ENCODE results near the gene AK5. TPM values are rescaled to one million over a fixed set of nuclear protein-coding genes. Genes with fewer than 3 reads are reported as not detected.

AK5 gene
- total and polyA plus RNA-seq, 2 donors = 0.71 to 2.0 TPM

DNA sequence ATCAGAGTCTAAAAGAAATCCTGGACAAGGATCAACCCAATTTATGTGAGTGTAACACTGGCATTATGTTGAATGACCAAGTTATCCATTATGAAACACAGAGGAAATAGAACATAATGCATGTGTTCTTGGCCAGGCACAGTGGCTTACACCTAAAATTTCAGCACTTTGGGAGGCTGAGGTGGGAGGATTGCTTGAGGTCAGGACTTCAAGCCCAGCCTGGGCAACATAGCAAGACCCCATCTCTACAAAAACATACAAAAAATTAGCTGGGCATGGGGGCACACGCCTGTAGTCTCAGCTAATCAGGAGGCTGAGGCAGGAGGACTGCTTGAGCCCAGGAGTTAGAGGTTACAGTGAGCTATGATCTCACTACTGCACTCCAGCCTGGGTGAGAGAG lies 270.8 kb downstream of the AK5 start:
- Histone ChIP-seq H3K27me3 (ENCODE audit: control insufficient read depth in 2 of 2, insufficient read depth in 1 of 2, low read length in 1 of 2) (no peaks in the 10 kb centered on the region), H3K4me3 (ENCODE audit: low read length in 2 of 2) (no peak overlapping the region), H3K9me3 (ENCODE audit: control insufficient read depth in 2 of 2, insufficient read depth in 1 of 2, low read length in 1 of 2) (no peaks in the 10 kb centered on the region), H3K27ac (ENCODE audit: low read depth in 1 of 2, low read length in 1 of 2) (no peak overlapping the region), H3K4me1 (ENCODE audit: control insufficient read depth in 2 of 2, insufficient read depth in 2 of 2, low read length in 2 of 2) (no peaks in the 10 kb centered on the region), H3K36me3 (ENCODE audit: control insufficient read depth in 2 of 2, insufficient read depth in 2 of 2, low read length in 1 of 2) (no peaks in the 10 kb centered on the region)
- no peak for DNase-seq (ENCODE audit: low read depth in 6 of 9, low spot score in 9 of 9)
- WGBS = 98% methylated on average over 1 of the region's 1 CpG

- no peaks in the 10 kb centered on the region for H3K27me3 ChIP-seq (ENCODE audit: control insufficient read depth in 2 of 2, insufficient read depth in 1 of 2, low read length in 1 of 2)
- H3K27ac ChIP-seq (ENCODE audit: low read depth in 1 of 2, low read length in 1 of 2) = no peak overlapping the region
- DNase-seq (ENCODE audit: low read depth in 6 of 9, low spot score in 9 of 9) = no peak
- H3K4me1 ChIP-seq (ENCODE audit: control insufficient read depth in 2 of 2, insufficient read depth in 2 of 2, low read length in 2 of 2) = no peaks in the 10 kb centered on the region
- no peaks in the 10 kb centered on the region for H3K36me3 ChIP-seq (ENCODE audit: control insufficient read depth in 2 of 2, insufficient read depth in 2 of 2, low read length in 1 of 2)
- WGBS = 86% methylated on average over 9 of the region's 9 CpGs
- H3K9me3 ChIP-seq (ENCODE audit: control insufficient read depth in 2 of 2, insufficient read depth in 1 of 2, low read length in 1 of 2) = no peaks in the 10 kb centered on the region
- H3K4me3 ChIP-seq (ENCODE audit: low read length in 2 of 2) = no peak overlapping the region
Measured at GRCh38 chr1:77553568-77554291, 271.9 kb downstream of the AK5 start.

DNA sequence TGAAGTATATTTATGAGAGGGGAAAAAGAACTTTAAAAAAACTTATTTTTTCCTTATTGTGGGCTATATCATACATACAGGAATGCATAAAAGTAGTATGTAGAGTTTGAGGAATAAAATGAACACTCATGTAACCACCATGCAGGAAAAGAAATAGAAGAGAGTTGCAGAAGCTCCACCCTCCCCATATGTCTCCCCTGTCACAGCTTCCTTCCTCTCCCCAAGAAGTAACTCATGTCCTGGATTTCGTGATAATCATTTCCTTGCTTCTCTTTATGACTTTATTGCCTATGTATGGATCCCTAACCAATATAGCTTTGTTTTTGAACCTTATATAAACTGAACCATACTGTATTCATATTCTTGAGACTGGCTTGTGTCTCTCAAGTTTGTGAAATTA lies 274.2 kb downstream of the AK5 start:
- H3K36me3 ChIP-seq (ENCODE audit: control insufficient read depth in 2 of 2, insufficient read depth in 2 of 2, low read length in 1 of 2) = no peaks in the 10 kb centered on the region
- no peak for DNase-seq (ENCODE audit: low read depth in 6 of 9, low spot score in 9 of 9)
- H3K4me1 ChIP-seq (ENCODE audit: control insufficient read depth in 2 of 2, insufficient read depth in 2 of 2, low read length in 2 of 2) = no peaks in the 10 kb centered on the region
- no peak overlapping the region for H3K4me3 ChIP-seq (ENCODE audit: low read length in 2 of 2)
- no peak overlapping the region for H3K27ac ChIP-seq (ENCODE audit: low read depth in 1 of 2, low read length in 1 of 2)
- no peaks in the 10 kb centered on the region for H3K27me3 ChIP-seq (ENCODE audit: control insufficient read depth in 2 of 2, insufficient read depth in 1 of 2, low read length in 1 of 2)
- no peaks in the 10 kb centered on the region for H3K9me3 ChIP-seq (ENCODE audit: control insufficient read depth in 2 of 2, insufficient read depth in 1 of 2, low read length in 1 of 2)
- WGBS = 14% methylated on average over 1 of the region's 1 CpG

GRCh38 chr1:77557053-77557452 lies 275.2 kb downstream of the AK5 start:
- H3K9me3 ChIP-seq (ENCODE audit: control insufficient read depth in 2 of 2, insufficient read depth in 1 of 2, low read length in 1 of 2) = no peaks in the 10 kb centered on the region
- H3K27me3 ChIP-seq (ENCODE audit: control insufficient read depth in 2 of 2, insufficient read depth in 1 of 2, low read length in 1 of 2) = no peaks in the 10 kb centered on the region
- no peak overlapping the region for H3K27ac ChIP-seq (ENCODE audit: low read depth in 1 of 2, low read length in 1 of 2)
- no peaks in the 10 kb centered on the region for H3K4me1 ChIP-seq (ENCODE audit: control insufficient read depth in 2 of 2, insufficient read depth in 2 of 2, low read length in 2 of 2)
- no peak overlapping the region for H3K4me3 ChIP-seq (ENCODE audit: low read length in 2 of 2)
- no peak for DNase-seq (ENCODE audit: low read depth in 6 of 9, low spot score in 9 of 9)
- WGBS = 93% methylated on average over 4 of the region's 4 CpGs
- H3K36me3 ChIP-seq (ENCODE audit: control insufficient read depth in 2 of 2, insufficient read depth in 2 of 2, low read length in 1 of 2) = peaks cover 0 to 5% of the 10 kb centered on the region in 2 donors

- WGBS = 97% methylated on average over 5 of the region's 5 CpGs
- no peaks in the 10 kb centered on the region for H3K9me3 ChIP-seq (ENCODE audit: control insufficient read depth in 2 of 2, insufficient read depth in 1 of 2, low read length in 1 of 2)
- H3K27ac ChIP-seq (ENCODE audit: low read depth in 1 of 2, low read length in 1 of 2) = no peak overlapping the region
- H3K4me1 ChIP-seq (ENCODE audit: control insufficient read depth in 2 of 2, insufficient read depth in 2 of 2, low read length in 2 of 2) = no peaks in the 10 kb centered on the region
- peaks cover 0 to 10% of the 10 kb centered on the region in 2 donors for H3K36me3 ChIP-seq (ENCODE audit: control insufficient read depth in 2 of 2, insufficient read depth in 2 of 2, low read length in 1 of 2)
- H3K4me3 ChIP-seq (ENCODE audit: low read length in 2 of 2) = no peak overlapping the region
- H3K27me3 ChIP-seq (ENCODE audit: control insufficient read depth in 2 of 2, insufficient read depth in 1 of 2, low read length in 1 of 2) = no peaks in the 10 kb centered on the region
- DNase-seq (ENCODE audit: low read depth in 6 of 9, low spot score in 9 of 9) = no peak
Measured at GRCh38 chr1:77558591-77559164, 276.9 kb downstream of the AK5 start.

- H3K36me3 ChIP-seq (ENCODE audit: control insufficient read depth in 2 of 2, insufficient read depth in 2 of 2, low read length in 1 of 2) = peaks cover 5 to 23% of the 10 kb centered on the region in 2 donors
Measured at GRCh38 chr1:77560741-77561140, 278.9 kb downstream of the AK5 start.

GRCh38 chr1:77562596-77563150 lies 280.9 kb downstream of the AK5 start:
- H3K36me3 ChIP-seq (ENCODE audit: control insufficient read depth in 2 of 2, insufficient read depth in 2 of 2, low read length in 1 of 2) = peaks cover 17 to 42% of the 10 kb centered on the region in 2 donors
- 96% methylated on average over 3 of the region's 3 CpGs for WGBS
- no peak for DNase-seq (ENCODE audit: low read depth in 6 of 9, low spot score in 9 of 9)
- no peaks in the 10 kb centered on the region for H3K4me1 ChIP-seq (ENCODE audit: control insufficient read depth in 2 of 2, insufficient read depth in 2 of 2, low read length in 2 of 2)
- no peaks in the 10 kb centered on the region for H3K9me3 ChIP-seq (ENCODE audit: control insufficient read depth in 2 of 2, insufficient read depth in 1 of 2, low read length in 1 of 2)
- H3K27me3 ChIP-seq (ENCODE audit: control insufficient read depth in 2 of 2, insufficient read depth in 1 of 2, low read length in 1 of 2) = no peaks in the 10 kb centered on the region
- H3K27ac ChIP-seq (ENCODE audit: low read depth in 1 of 2, low read length in 1 of 2) = no peak overlapping the region
- no peak overlapping the region for H3K4me3 ChIP-seq (ENCODE audit: low read length in 2 of 2)

More at GRCh38 chr1:77560741-77561140, 278.9 kb downstream of the AK5 start:
- 97% methylated on average over 5 of the region's 5 CpGs for WGBS
- Histone ChIP-seq H3K27me3 (ENCODE audit: control insufficient read depth in 2 of 2, insufficient read depth in 1 of 2, low read length in 1 of 2) (no peaks in the 10 kb centered on the region), H3K4me1 (ENCODE audit: control insufficient read depth in 2 of 2, insufficient read depth in 2 of 2, low read length in 2 of 2) (no peaks in the 10 kb centered on the region), H3K4me3 (ENCODE audit: low read length in 2 of 2) (no peak overlapping the region), H3K27ac (ENCODE audit: low read depth in 1 of 2, low read length in 1 of 2) (no peak overlapping the region), H3K9me3 (ENCODE audit: control insufficient read depth in 2 of 2, insufficient read depth in 1 of 2, low read length in 1 of 2) (no peaks in the 10 kb centered on the region)
- no peak for DNase-seq (ENCODE audit: low read depth in 6 of 9, low spot score in 9 of 9)

DNA sequence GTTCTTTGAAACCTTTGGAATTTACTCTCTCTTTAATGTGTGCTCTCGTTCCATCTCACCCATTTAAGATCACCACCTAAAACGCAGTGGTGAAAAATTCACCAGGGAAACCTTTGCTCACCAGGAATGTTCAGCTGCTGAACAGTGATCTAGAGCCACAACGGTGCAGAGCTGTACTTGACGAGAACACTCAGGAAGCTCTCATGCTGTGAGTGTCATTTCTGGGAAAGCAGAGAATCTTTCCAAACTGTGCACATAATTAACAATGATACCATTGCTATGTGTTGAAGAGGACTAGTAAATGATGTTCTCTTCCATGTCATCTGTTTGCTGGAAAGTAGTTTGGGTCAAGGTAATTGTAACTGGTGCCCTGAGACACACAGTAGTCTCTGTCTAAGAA lies 283.5 kb downstream of the AK5 start:
- Histone ChIP-seq H3K9me3 (ENCODE audit: control insufficient read depth in 2 of 2, insufficient read depth in 1 of 2, low read length in 1 of 2) (no peaks in the 10 kb centered on the region), H3K27ac (ENCODE audit: low read depth in 1 of 2, low read length in 1 of 2) (no peak overlapping the region), H3K4me1 (ENCODE audit: control insufficient read depth in 2 of 2, insufficient read depth in 2 of 2, low read length in 2 of 2) (no peaks in the 10 kb centered on the region), H3K27me3 (ENCODE audit: control insufficient read depth in 2 of 2, insufficient read depth in 1 of 2, low read length in 1 of 2) (no peaks in the 10 kb centered on the region), H3K4me3 (ENCODE audit: low read length in 2 of 2) (no peak overlapping the region), H3K36me3 (ENCODE audit: control insufficient read depth in 2 of 2, insufficient read depth in 2 of 2, low read length in 1 of 2) (peaks cover 17 to 48% of the 10 kb centered on the region in 2 donors)
- WGBS = over 99% methylated on average over 4 of the region's 4 CpGs
- DNase-seq (ENCODE audit: low read depth in 6 of 9, low spot score in 9 of 9) = no peak

- Histone ChIP-seq H3K27ac (ENCODE audit: low read depth in 1 of 2, low read length in 1 of 2) (no peak overlapping the region), H3K36me3 (ENCODE audit: control insufficient read depth in 2 of 2, insufficient read depth in 2 of 2, low read length in 1 of 2) (peaks cover 18 to 30% of the 10 kb centered on the region in 2 donors), H3K27me3 (ENCODE audit: control insufficient read depth in 2 of 2, insufficient read depth in 1 of 2, low read length in 1 of 2) (no peaks in the 10 kb centered on the region), H3K4me3 (ENCODE audit: low read length in 2 of 2) (no peak overlapping the region), H3K9me3 (ENCODE audit: control insufficient read depth in 2 of 2, insufficient read depth in 1 of 2, low read length in 1 of 2) (no peaks in the 10 kb centered on the region), H3K4me1 (ENCODE audit: control insufficient read depth in 2 of 2, insufficient read depth in 2 of 2, low read length in 2 of 2) (no peaks in the 10 kb centered on the region)
- no peak for DNase-seq (ENCODE audit: low read depth in 6 of 9, low spot score in 9 of 9)
- 99% methylated on average over 3 of the region's 3 CpGs for WGBS
Measured at GRCh38 chr1:77571642-77572041, 289.8 kb downstream of the AK5 start.
